Activated CD8-positive, alpha-beta memory T cell treated with anti-CD3 and anti-CD28 coated beads for 4 hours (primary cell): ENCODE measurements around the gene MAP4K3.

Experiments
- DNase-seq, 2 donors: peaks; one replicate each; pipeline ENCODE4 v3.0.0-alpha.2; 2020; ENCODE audit warnings: low read depth in 2 of 2

MAP4K3 gene

GRCh38 chr2:39243469-39244123 is 193.5 kb downstream of the MAP4K3 start, which contains the start of gene CDKL4:
Gene CDKL4, minus strand, starts transcription at chr2:39243970.
- no peak for DNase-seq

DNA sequence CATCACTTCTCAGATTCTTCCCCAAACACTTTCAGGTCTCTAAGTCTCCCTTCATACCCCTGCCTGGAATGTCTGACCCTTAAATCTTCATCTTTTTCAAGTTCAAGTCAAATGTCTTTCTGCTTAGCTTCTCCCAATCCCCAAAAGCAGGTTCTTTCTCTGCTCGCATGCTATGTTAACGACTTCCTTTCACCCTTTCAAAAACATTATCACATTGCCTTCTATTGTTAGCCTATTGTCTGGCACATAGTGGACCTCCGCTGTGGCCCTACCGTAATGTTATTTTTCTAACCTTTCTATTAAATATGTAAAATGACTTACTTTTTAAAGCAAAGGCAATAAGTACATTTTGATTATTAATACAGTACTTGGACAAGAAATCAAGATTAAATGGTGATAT is 195.5 kb downstream of the MAP4K3 start:
- DNase-seq: no peak

GRCh38 chr2:39240758-39241157 is 196.3 kb downstream of the MAP4K3 start:
- no peak for DNase-seq

GRCh38 chr2:39234754-39235153 is 202.3 kb downstream of the MAP4K3 start:
- no peak for DNase-seq

DNA sequence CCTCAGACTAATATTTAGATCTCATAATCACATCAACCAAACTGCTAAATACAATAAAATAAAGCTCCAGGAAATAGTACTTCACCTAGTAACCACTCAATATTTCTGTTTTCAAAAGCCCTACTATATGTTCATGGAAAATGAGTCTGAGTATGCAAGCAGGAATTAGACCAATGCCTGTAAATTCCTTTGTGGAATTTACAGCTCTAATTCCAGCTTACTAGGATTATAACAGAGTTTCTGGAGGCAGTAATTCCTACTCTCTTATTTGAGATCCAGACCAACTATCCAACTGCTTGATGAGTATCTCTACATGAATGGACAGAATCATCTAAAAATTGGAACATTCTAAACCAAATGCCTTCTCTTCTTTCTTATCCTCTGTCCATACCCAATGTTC is 204.9 kb downstream of the MAP4K3 start:
- no peak for DNase-seq

GRCh38 chr2:39228413-39229209 is 208.5 kb downstream of the MAP4K3 start:
- DNase-seq: no peak

- DNase-seq: peak; percentile 52 to 69
Measured at GRCh38 chr2:39227628-39228412, 209.3 kb downstream of the MAP4K3 start.

- no peak for DNase-seq
Measured at GRCh38 chr2:39225567-39225966, 211.5 kb downstream of the MAP4K3 start.

- DNase-seq: no peak
Measured at GRCh38 chr2:39223909-39224308, 213.2 kb downstream of the MAP4K3 start.

GRCh38 chr2:39221459-39221858 is 215.6 kb downstream of the MAP4K3 start:
- no peak for DNase-seq

- no peak for DNase-seq
Measured at GRCh38 chr2:39220136-39220535, 216.9 kb downstream of the MAP4K3 start.

GRCh38 chr2:39218391-39218790 is 218.7 kb downstream of the MAP4K3 start:
- no peak for DNase-seq

GRCh38 chr2:39217192-39217550 is 219.9 kb downstream of the MAP4K3 start:
- DNase-seq: no peak

GRCh38 chr2:39216346-39217191 is 220.5 kb downstream of the MAP4K3 start:
- peak; percentile 14 to 52 for DNase-seq

GRCh38 chr2:39215545-39215944 is 221.5 kb downstream of the MAP4K3 start:
- DNase-seq: no peak

DNA sequence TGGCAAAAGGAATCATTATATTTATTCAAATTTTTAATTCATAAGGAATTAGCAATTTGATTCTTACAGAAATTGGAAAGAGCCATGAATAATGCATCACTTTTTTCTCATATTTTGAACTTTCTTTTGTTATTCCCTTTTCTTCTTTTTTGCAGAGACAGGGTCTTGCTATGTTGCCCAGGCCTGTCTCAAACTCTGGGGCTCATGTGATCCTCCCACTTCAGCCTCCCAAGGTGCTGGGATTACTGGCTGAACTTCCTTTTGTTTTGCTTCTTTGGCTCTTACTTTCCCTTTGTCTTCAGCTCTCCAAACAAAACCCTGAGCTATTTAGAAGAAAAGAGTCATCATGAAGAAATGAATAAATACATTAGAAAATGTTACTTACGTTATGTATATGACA is 224.1 kb downstream of the MAP4K3 start:
- DNase-seq: no peak

DNA sequence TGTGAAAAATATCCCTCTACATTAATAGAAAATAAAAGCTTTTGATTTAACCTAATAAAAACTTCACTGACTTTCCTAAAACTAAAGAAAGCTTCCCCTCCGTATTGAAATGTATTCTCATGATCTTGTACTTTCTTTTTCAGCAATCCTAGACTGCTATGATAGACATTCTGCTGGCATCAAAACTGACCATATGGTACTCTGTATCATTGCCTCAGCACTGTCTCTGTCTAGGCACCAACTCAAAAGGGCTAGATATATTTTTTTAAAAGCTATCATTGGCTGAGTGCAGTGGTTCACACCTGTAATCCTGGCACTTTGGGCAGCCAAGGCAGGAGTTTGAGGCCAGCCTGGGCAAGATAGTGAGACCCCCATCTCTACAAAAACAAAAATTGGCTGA is 226.2 kb downstream of the MAP4K3 start:
- no peak for DNase-seq

GRCh38 chr2:39203382-39203781 is 233.7 kb downstream of the MAP4K3 start:
- DNase-seq: no peak

- DNase-seq: no peak
Measured at GRCh38 chr2:39202639-39203369, 234.3 kb downstream of the MAP4K3 start.
